NCI-H1436 (cell line): Measurements from ENCODE around the gene TMUB1.
"Not testable (repeated sequence)": the region's sequence is repeated elsewhere in the genome, so short reads cannot be mapped to it uniquely, and the experiment has no call there.

Experiments
- DNase-seq: peaks from one replicate; lab custom pipeline; 2025; lab: John Stamatoyannopoulos, UW

The TMUB1 gene

DNA sequence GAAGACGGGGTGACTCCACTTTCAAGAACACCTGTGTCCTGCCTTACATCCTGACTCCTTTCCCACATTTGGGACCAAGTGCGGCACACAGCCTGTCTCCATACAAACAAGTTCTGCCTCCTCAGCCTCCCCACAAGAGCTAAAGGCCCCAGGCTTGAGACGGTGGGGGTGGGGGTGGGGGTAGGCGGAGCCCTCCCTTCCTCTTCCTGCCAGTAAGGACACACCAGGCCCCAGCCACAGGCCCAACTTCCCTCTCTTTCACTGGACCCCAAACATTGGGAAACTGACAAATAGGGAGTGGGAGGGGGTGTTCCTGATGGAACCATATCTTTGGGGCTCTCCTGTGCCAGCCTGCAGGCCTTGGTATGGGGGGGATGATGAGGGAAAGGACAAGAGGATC lies 30.2 kb downstream of the TMUB1 start:
- no peak for DNase-seq

- DNase-seq: no peak
These were observed 32.2 kb downstream of the TMUB1 start for GRCh38 chr7:151051108-151051507.

- DNase-seq: no peak
These were observed 34.3 kb downstream of the TMUB1 start for GRCh38 chr7:151048911-151049463.

- no peak for DNase-seq
These were observed 35.1 kb downstream of the TMUB1 start, which contains the start of gene ASIC3 for GRCh38 chr7:151047976-151048815. Gene ASIC3 (plus strand): TSS chr7:151048531. CDS start chr7:151048886, 355 bp downstream.

DNA sequence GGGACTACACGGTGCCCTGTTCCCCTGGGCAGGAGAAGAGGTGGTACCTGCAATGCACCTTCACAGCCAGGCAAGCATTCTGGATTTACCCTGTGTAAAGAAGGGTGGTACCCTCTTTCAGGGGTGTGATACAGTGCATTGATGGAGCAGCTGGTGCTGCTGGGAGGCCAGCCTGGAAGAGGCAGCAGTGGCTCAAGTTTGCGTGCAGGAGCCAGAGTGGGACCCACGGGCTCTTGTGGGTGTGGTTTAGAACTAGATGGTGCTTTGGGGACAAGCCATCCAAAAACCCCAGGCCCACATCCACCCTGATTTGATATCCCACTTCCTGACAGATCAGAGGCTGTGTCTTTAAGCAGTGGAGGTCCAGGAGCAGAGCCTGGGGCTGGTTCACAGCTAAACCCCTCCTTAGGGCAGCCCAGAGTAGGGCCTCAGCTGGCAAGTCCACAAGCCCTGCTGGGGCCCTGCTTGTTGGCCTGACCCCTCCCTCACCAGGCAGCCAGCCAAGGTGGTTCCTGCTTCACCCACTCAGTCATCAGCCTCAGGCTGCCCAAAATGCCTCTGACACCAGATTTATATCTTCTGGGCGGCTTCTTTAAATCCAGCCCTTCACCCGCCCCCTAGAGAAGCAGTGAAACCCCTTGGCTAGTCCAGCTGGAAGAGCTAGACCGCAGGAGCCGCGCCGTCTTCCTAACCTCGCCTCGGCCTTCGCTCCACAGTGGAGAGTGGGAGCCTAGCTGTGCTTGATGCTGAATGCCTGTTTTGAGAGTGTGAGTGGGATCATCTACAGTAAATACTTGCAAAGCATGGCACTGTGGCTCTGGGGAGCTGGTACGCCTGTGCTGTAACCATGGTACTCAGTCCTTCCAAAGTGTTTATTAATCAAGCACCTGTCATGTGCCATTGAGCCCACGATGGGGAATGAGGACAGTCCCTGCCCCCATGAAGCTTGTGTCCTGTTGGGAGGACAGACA lies 36.4 kb downstream of the TMUB1 start:
- DNase-seq: no peak

DNA sequence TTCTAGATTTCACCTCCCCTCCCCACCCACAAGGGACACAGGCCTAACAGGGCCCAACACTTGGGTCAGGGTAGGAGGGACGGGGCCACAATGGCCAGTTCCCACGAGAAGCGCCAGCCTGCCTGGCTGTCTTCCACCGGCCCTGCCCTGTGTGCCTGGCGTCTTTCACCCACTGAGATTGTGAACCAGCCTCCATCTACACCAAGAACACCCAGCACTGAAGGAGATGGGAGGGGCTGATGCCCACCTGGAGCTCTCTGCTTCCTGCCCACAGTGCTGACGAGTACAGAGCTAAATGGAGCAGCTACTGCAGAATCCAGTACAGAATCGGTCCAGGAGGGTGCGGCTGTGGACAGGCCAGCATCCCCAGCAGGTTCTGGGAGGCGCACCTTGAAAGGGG lies 37.3 kb downstream of the TMUB1 start:
- DNase-seq: no peak

DNA sequence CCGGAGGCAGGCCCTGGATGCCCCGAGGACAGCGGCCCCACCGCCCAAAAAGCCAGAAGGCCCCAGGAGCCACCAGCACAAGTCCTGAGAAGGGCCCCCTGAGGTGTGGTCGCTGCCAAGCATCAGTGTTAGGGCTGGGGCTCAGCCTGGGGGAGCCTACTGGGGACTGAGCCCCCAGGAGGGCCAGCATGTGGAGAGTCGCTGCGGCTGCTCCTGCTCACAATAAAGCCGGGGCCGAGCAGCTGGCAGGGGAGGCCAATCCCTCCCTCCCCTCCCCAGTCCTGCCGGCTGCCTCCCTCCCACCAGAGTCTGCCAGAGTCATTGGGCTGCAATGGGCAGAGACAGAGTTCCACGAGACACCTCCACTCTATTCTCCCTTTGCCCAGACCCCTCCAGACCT lies 38.0 kb downstream of the TMUB1 start:
- no peak for DNase-seq

DNA sequence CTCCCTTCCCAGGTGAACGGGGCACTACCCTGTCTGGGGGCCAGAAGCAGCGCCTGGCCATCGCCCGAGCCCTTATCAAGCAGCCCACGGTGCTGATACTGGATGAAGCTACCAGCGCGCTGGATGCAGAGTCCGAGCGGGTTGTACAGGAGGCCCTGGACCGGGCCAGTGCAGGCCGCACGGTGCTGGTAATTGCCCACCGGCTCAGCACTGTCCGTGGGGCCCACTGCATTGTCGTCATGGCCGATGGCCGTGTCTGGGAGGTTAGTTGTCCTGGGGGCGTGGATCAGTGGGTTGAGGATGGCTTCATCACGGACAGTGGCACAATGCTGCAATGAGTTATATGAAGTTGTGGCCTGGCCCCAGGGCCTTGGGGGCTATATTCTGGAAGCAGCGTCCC lies 39.3 kb downstream of the TMUB1 start:
- no peak for DNase-seq

DNA sequence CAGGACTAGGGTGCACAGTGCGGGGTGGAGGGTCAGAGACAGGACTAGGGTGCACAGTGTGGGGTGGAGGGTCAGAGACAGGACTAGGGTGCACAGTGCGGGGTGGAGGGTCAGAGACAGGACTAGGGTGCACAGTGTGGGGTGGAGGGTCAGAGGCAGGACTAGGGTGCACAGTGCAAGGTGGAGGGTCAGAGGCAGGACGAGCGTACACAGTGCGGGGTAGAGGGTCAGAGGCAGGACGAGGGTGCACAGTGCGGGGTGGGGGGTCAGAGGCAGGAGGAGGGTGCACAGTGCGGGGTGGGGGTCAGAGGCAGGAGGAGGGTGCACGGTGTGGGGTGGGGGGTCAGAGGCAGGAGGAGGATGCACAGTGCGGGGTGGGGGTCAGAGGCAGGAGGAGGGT lies 39.8 kb downstream of the TMUB1 start:
- DNase-seq: not testable (repeated sequence)

GRCh38 chr7:151040616-151041375 lies 42.5 kb downstream of the TMUB1 start:
- DNase-seq: no peak

- DNase-seq: no peak
These were observed 43.3 kb downstream of the TMUB1 start for GRCh38 chr7:151039850-151040548.

DNA sequence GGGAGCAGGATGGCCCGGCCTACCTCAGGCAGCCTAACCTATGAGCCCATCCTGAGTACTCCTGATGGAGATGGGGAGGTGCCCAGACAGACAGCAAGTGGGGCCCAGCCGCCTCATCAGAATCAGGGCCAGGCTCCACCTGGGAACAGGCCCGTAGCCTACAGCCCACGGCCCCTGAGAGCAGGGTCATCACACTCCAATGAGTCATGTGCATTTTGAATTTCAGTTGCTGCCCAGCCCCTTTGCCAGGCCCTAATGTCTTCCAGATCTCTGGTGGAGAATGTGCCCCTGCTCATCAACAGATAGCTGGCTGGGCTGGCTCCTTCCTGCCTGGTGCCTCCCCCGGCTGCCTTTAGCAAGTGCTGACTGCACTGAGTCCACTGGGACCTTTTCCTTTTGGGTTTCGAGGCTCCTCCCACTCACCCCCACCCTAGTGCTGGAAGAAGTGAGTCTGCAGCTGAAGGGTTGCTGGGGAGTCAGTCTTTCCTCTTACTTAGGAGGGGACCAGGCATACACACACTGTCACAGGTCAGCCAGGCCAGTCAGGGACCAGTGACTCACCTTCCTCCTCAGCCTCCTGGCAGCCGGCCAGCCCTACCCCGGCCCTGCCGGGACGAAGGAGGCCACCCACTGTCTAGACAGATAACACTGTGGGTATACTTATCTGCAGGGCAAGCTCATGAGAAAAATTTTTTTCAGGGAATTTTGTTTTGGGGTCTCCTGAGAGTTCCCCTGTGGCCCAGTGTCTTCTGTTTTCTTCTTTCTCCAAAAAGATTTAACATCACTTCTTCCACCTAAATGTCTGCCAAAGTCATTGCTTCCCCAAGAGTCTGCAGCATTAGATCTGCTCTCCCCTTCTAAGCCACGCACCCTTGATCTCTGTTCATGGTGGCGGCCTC lies 44.1 kb downstream of the TMUB1 start:
- DNase-seq: no peak

- DNase-seq: no peak
These were observed 47.4 kb downstream of the TMUB1 start for GRCh38 chr7:151035902-151036301.

DNA sequence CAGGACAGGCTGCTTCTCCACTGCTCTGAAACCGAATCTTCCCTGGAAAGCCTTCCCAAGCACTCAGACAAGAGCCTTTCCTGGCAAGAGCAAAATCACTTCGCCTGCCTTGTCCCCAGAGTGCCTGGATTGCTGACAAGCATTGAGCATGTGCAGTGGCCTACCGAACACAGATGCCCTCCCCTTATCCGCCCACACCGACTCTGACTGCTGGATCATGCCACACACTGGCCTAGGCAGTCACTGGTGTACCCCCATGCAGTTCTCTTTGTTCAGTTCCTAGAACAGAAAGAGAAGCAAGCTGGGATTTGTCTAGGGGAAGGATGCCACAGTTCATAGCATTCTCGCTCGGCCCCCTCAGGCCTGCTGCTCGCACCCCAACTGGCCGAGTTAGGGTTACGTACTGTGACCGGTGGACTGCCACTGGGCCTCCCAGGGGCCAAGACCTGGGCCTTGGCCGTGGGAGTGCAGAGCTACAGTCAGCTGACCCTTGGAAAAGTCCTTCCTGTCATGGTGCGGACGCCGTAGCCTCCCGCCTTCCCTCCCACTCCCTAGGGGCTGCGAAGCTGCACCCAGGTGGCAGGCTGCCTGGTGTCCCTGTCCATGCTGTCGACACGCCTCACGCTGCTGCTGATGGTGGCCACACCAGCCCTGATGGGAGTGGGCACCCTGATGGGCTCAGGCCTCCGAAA lies 48.1 kb downstream of the TMUB1 start:
- no peak for DNase-seq

- DNase-seq: no peak
These were observed 48.8 kb downstream of the TMUB1 start for GRCh38 chr7:151034312-151035025.

GRCh38 chr7:151033864-151034249 lies 49.4 kb downstream of the TMUB1 start:
- no peak for DNase-seq

GRCh38 chr7:151032936-151033863 lies 50.1 kb downstream of the TMUB1 start:
- no peak for DNase-seq
